ENCODE results near the gene CEP41. TPM values are rescaled to one million over a fixed set of nuclear protein-coding genes. Genes with fewer than 3 reads are reported as not detected.

Gene CEP41
- total and polyA plus RNA-seq, 2 of the 13 experiments (the other 11 are each of a cell fraction or from before 2014, with no cell fraction given): 8.7 to 9.0 TPM

DNA sequence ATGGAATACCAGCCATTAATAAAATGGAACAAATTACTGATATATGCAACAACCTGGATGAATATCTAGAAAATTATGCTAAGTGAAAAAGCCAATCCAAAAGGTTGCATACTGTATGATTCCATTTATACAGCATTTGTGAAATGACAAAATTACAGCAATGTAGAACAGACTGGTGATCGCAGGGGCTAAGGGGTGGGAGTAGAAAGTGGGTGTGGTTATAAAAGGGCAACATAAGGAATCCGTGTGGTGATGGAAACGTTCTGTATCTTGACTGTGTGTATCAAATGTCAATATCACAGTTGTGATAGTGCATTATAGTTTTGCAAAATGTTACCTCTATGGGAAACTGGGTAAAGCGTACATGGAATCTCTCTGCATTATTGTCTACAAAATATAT lies 15.0 kb downstream of the CEP41 start:
- 70% methylated on average over 4 of the region's 4 CpGs for WGBS (ENCODE audit: low lambda C conversion rate)
- H3K9ac ChIP-seq (ENCODE audit: insufficient read depth, low read depth, low read length): no peak overlapping the region
- H4K20me1 ChIP-seq (ENCODE audit: insufficient read depth, low read length): no peaks in the 10 kb centered on the region
- H3K36me3 ChIP-seq (replicated peaks in 1 of 2; ENCODE audit: control insufficient read depth in 1 of 2, insufficient read depth in 2 of 2, low read length in 2 of 2): 0 out of 5 replicates have a peak, but pooled peaks cover 0 to 4% of the 10 kb centered on the region in 2 experiments
- no peak overlapping the region for H3K27ac ChIP-seq (ENCODE audit: extremely low read length, insufficient read depth, low read length)
- intact Hi-C loops (cut with micrococcal nuclease; ENCODE audit: unreplicated experiment) (no loop called here), in situ Hi-C loops (cut with HindIII; ENCODE audit: extremely low pct_ligation_motif_present, low pct_unique_long_range_greater_than_20kb) (no loop called here)
- H3K4me1 ChIP-seq (ENCODE audit: insufficient read depth, low read length): no peaks in the 10 kb centered on the region
- no peak overlapping the region for H2AFZ ChIP-seq (ENCODE audit: low read length)
- ChIA-PET CTCF (ENCODE audit: low intra/inter-chr PET ratio, low total read pairs) (no interaction called here), POLR2A (no interaction called here)
- TF ChIP-seq ZNF296 (CRISPR knock-in tag; conservative IDR thresholded peaks at IDR 0.05): no peak
- no peak for TF ChIP-seq KLF11 (CRISPR knock-in tag; IDR thresholded peaks at IDR 0.05)
- TF ChIP-seq ZFP82 (CRISPR knock-in tag; IDR thresholded peaks at IDR 0.05; ENCODE audit: borderline replicate concordance): no peak
- TF ChIP-seq YEATS2 (CRISPR knock-in tag; IDR thresholded peaks at IDR 0.05; ENCODE audit: borderline replicate concordance): no peak
- TF ChIP-seq MED8 (CRISPR knock-in tag; IDR thresholded peaks at IDR 0.05; ENCODE audit: insufficient replicate concordance): no peak
- TF ChIP-seq CBX5 (CRISPR knock-in tag; IDR thresholded peaks at IDR 0.05; ENCODE audit: borderline replicate concordance): no peak
- TF ChIP-seq, protein P1, sequence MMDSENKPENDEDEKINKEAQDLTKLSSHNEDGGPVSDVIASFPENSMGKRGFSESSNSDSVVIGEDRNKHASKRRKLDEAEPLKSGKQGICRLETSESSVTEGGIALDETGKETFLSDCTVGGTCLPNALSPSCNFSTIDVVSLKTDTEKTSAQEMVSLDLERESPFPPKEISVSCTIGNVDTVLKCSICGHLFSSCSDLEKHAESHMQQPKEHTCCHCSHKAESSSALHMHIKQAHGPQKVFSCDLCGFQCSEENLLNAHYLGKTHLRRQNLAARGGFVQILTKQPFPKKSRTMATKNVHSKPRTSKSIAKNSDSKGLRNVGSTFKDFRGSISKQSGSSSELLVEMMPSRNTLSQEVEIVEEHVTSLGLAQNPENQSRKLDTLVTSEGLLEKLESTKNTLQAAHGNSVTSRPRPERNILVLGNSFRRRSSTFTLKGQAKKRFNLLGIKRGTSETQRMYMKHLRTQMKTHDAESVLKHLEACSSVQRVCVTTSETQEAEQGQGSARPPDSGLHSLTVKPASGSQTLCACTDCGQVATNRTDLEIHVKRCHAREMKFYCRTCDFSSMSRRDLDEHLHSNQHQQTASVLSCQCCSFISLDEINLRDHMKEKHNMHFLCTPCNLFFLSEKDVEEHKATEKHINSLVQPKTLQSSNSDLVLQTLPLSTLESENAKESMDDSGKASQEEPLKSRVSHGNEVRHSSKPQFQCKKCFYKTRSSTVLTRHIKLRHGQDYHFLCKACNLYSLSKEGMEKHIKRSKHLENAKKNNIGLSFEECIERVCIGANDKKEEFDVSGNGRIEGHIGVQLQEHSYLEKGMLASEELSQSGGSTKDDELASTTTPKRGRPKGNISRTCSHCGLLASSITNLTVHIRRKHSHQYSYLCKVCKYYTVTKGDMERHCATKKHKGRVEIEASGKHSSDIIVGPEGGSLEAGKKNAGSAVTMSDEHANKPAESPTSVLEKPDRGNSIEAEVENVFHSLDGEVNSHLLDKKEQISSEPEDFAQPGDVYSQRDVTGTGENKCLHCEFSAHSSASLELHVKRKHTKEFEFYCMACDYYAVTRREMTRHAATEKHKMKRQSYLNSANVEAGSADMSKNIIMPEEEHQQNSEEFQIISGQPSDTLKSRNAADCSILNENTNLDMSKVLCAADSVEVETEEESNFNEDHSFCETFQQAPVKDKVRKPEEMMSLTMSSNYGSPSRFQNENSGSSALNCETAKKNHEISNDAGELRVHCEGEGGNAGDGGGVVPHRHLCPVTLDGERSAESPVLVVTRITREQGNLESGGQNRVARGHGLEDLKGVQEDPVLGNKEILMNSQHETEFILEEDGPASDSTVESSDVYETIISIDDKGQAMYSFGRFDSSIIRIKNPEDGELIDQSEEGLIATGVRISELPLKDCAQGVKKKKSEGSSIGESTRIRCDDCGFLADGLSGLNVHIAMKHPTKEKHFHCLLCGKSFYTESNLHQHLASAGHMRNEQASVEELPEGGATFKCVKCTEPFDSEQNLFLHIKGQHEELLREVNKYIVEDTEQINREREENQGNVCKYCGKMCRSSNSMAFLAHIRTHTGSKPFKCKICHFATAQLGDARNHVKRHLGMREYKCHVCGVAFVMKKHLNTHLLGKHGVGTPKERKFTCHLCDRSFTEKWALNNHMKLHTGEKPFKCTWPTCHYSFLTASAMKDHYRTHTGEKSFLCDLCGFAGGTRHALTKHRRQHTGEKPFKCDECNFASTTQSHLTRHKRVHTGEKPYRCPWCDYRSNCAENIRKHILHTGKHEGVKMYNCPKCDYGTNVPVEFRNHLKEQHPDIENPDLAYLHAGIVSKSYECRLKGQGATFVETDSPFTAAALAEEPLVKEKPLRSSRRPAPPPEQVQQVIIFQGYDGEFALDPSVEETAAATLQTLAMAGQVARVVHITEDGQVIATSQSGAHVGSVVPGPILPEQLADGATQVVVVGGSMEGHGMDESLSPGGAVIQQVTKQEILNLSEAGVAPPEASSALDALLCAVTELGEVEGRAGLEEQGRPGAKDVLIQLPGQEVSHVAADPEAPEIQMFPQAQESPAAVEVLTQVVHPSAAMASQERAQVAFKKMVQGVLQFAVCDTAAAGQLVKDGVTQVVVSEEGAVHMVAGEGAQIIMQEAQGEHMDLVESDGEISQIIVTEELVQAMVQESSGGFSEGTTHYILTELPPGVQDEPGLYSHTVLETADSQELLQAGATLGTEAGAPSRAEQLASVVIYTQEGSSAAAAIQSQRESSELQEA (CRISPR knock-in tag; IDR thresholded peaks at IDR 0.05; ENCODE audit: not compliant biosample characterization): no peak
- TF ChIP-seq MLLT10 (CRISPR knock-in tag; IDR thresholded peaks at IDR 0.05): no peak
- TF ChIP-seq ZNF558 (CRISPR knock-in tag; IDR thresholded peaks at IDR 0.05; ENCODE audit: borderline replicate concordance): no peak
- no peak for TF ChIP-seq MTA1 (CRISPR knock-in tag; IDR thresholded peaks at IDR 0.05; ENCODE audit: borderline replicate concordance)
- TF ChIP-seq RFX3 (CRISPR knock-in tag; IDR thresholded peaks at IDR 0.05): no peak
- TF ChIP-seq ZNF564 (CRISPR knock-in tag; IDR thresholded peaks at IDR 0.05): no peak
- TF ChIP-seq AGO2 (optimal IDR thresholded peaks at IDR 0.05; ENCODE audit: low read depth, low read length): no peak
- no peak for TF ChIP-seq ZNF619 (CRISPR knock-in tag; IDR thresholded peaks at IDR 0.05)
- H3K27me3 ChIP-seq (ENCODE audit: control insufficient read depth in 1 of 2, insufficient read depth in 2 of 2, low read length in 2 of 2): no peaks in the 10 kb centered on the region
- no peak overlapping the region for H3K4me3 ChIP-seq (replicated peaks in 1 of 3; ENCODE audit: insufficient read depth in 1 of 3, low read depth in 2 of 3, low read length in 3 of 3)
- BruUV-seq (replicated peaks): no TSS peak
- no peak for ATAC-seq
- FAIRE-seq: no peak
- DNase-seq (ENCODE audit: low spot score): no peak
- no peaks in the 10 kb centered on the region for H3K9me3 ChIP-seq (ENCODE audit: low read length)
- no peak overlapping the region for H3K4me2 ChIP-seq (ENCODE audit: low read depth, low read length)
- H3K79me2 ChIP-seq (ENCODE audit: insufficient read depth, low read length): no peaks in the 10 kb centered on the region

All from HepG2 (cell line).